ENCODE results near the gene AOAH.

DNA sequence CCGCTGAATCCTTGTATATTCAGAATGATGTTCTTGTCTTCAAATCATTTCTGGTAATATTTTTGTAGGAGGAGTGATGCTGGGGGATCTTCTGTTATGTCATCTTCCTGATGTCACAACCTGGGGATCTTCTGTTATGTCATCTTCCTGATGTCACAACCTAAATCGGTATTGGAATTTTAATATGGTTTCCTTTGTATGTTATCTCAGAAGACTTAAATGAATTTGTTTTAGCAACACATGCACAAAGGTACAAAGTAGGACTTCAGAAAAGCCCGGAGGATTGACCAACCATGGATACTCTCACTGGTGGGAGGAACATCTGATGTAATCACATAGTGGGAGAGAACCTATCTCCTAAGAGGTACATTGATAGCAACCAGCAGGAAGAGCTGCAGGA, 9.1 kb upstream of the AOAH start:
- TF ChIP-seq POLR2AphosphoS5 (IDR thresholded peaks at IDR 0.05) (no peak), EP300 (IDR thresholded peaks at IDR 0.05) (no peak), POLR2A (IDR thresholded peaks at IDR 0.05) (no peak)
- TF ChIP-seq, protein P1, sequence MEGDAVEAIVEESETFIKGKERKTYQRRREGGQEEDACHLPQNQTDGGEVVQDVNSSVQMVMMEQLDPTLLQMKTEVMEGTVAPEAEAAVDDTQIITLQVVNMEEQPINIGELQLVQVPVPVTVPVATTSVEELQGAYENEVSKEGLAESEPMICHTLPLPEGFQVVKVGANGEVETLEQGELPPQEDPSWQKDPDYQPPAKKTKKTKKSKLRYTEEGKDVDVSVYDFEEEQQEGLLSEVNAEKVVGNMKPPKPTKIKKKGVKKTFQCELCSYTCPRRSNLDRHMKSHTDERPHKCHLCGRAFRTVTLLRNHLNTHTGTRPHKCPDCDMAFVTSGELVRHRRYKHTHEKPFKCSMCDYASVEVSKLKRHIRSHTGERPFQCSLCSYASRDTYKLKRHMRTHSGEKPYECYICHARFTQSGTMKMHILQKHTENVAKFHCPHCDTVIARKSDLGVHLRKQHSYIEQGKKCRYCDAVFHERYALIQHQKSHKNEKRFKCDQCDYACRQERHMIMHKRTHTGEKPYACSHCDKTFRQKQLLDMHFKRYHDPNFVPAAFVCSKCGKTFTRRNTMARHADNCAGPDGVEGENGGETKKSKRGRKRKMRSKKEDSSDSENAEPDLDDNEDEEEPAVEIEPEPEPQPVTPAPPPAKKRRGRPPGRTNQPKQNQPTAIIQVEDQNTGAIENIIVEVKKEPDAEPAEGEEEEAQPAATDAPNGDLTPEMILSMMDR (IDR thresholded peaks at IDR 0.05): no peak

Data from suprapubic skin (tissue), 4 donors.